Prostate gland (tissue), 2 donors: ENCODE measurements around the gene SETD2.
"Not testable (repeated sequence)": the region's sequence is repeated elsewhere in the genome, so short reads cannot be mapped to it uniquely, and the experiment has no call there.

Experiments used
- CTCF ChIP-seq, 4 experiments: fragments of 200-600 bp in 2 of 4; fragments of 450-650 bp in 2 of 4; sonication (generic) in 2 of 4; IDR thresholded peaks; 1 replicate in 3 of 4; 2 replicates in 1 of 4; pipeline ENCODE4 v1.5.1; 2016 to 2019; ENCODE audit warnings: antibody characterized with exemption in 4 of 4, mild to moderate bottlenecking in 2 of 4, moderate library complexity in 2 of 4
- POLR2A ChIP-seq: fragments of 450-650 bp; IDR thresholded peaks from one replicate; pipeline ENCODE4 v1.6.1; 2016; ENCODE audit warnings: antibody characterized with exemption, mild to moderate bottlenecking

- TF ChIP-seq CTCF (IDR thresholded peaks at IDR 0.05); POLR2A: not testable (repeated sequence)
Observed at GRCh38 chr3:47140553-47140952, 23.4 kb downstream of the SETD2 start.
